ENCODE results near the gene ABCB8. TPM values are rescaled to one million over a fixed set of nuclear protein-coding genes. Genes with fewer than 3 reads are reported as not detected.
"Not testable (repeated sequence)": the region's sequence is repeated elsewhere in the genome, so short reads cannot be mapped to it uniquely, and the experiment has no call there.

ABCB8 gene
- polyA plus RNA-seq, 3 donors = 21.8 to 37.3 (median 29.9) TPM

DNA sequence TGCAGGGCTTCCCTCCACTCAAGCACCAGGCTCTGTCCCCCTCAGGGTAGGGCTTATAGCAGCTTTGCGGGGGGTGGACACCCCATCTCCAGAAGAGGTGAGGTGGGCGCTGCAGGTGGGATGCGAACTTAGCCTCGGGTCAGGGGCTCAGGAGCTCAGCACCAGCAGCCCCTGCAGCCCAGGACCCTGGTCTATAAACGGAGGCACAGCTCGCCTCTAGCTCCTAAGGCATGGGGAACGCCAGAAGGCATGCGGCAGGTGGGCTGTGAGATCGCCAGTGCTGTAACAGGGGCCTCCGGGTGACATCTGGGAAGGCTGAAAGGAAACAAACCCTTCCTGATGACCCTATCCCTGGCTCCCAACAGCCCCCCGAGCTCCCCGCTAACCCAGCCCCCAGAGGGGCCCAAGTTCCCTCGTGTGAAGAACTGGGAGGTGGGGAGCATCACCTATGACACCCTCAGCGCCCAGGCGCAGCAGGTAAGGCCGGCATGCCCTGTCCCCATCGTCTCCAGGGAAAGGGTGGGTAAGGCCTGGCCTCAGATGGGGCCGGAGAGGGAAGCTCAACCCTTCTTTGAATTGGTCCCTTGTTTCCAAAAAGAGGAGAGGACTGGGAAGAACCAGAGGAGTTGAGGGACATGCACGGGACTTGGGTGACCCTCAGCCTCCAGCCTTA is 33.3 kb upstream of the ABCB8 start:
- DNase-seq = no peak

DNA sequence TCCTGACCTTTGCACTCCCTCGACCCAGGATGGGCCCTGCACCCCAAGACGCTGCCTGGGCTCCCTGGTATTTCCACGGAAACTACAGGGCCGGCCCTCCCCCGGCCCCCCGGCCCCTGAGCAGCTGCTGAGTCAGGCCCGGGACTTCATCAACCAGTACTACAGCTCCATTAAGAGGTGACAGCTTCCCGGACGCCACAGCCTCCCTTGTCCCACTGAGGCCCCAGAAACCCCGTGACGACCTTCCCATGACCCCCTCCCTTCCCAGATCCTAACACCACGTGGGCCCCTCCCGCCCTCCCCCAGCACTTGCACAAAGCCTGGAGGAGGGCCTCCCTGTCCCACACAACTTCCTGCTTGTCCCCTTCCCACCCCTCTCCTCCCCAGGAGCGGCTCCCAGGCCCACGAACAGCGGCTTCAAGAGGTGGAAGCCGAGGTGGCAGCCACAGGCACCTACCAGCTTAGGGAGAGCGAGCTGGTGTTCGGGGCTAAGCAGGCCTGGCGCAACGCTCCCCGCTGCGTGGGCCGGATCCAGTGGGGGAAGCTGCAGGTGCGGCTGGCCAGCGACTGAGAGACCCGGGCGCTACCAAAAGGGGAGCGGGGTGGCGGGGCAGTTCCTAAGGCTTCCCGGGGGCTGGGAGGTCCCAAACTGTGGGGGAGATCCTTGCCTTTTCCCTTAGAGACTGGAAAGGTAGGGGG is 31.7 kb upstream of the ABCB8 start:
- DNase-seq = no peak

DNA sequence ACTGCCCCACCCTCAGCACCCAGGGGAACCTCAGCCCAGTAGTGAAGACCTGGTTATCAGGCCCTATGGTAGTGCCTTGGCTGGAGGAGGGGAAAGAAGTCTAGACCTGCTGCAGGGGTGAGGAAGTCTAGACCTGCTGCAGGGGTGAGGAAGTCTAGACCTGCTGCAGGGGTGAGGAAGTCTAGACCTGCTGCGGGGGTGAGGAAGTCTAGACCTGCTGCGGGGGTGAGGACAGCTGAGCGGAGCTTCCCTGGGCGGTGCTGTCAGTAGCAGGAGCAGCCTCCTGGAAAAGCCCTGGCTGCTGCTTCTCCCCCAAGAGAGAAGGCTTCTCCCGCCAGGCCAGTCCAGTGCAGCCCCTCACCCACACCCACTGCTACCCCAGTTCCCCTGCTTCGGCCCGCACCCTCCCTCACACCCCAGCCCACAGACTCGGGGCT is 31.2 kb upstream of the ABCB8 start:
- DNase-seq = no peak

DNA sequence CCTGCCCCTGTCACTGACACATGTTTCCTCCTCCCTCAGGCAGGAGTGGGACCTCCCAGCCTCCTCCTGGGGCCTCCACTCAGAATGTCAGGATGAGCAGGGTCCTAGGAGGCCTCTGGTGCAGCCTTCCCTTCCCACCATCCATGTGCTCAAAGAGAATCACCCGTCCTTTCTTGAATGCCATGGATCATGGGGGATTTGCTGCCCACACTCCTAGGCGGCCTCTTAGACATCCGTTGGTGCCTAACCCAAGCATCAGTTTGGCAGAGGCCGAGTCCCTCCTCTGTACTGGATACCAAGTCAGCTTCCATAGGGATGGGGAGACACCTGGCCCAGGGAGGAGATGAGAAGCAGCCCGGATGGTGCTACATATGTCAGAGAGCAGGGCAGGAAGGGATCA is 30.4 kb upstream of the ABCB8 start:
- no peak for DNase-seq

DNA sequence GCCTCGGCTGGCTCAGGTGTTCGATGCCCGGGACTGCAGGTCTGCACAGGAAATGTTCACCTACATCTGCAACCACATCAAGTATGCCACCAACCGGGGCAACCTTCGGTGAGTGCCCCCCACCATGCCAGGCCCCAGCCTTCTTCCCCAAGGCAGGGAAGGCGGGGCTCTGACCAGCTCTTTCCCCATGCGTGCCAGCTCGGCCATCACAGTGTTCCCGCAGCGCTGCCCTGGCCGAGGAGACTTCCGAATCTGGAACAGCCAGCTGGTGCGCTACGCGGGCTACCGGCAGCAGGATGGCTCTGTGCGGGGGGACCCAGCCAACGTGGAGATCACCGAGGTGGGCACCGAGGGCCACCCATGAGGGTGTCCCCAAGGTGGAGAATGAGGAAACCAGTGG is 29.9 kb upstream of the ABCB8 start:
- no peak for DNase-seq

DNA sequence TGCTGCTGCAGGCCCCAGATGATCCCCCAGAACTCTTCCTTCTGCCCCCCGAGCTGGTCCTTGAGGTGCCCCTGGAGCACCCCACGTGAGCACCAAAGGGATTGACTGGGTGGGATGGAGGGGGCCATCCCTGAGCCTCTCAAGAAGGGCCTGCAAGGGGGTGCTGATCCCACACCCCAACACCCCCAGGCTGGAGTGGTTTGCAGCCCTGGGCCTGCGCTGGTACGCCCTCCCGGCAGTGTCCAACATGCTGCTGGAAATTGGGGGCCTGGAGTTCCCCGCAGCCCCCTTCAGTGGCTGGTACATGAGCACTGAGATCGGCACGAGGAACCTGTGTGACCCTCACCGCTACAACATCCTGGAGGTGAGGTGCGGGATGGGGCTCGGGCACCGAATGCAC is 29.2 kb upstream of the ABCB8 start:
- DNase-seq = no peak

DNA sequence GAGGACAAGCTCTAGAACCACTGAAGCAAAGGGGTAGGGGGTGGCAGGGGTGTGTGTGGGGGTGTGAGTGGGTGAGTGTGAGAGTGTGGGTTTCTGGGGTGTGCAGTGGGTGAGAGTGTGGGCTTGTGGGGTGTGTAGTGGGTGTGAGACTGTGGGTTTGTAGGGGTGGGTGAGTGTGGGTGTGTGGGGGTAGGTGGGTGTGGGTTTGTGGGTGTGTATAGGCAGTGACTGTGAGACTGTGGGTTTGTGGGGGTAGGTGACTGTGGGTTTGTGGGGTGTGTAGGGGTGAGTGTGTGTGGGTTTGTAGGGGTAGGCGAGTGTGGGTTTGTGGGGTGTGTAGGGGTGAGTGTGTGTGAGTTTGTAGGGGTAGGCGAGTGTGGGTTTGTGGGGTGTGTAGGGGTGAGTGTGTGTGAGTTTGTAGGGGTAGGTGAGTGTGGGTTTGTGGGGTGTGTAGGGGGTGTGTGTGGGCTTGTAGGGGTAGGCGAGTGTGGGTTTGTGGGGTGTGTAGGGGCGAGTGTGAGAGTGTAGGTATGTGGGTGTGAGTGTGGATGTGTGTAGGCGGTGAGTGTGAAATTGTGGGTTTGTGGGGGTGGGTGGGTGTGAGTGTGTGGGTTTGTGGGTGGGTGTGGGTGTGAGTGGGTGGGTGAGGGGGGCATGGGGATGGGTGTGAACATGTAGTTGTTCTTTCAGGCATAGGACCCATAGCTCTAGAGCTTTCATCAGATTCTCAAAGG is 28.6 kb upstream of the ABCB8 start:
- no peak for DNase-seq

DNA sequence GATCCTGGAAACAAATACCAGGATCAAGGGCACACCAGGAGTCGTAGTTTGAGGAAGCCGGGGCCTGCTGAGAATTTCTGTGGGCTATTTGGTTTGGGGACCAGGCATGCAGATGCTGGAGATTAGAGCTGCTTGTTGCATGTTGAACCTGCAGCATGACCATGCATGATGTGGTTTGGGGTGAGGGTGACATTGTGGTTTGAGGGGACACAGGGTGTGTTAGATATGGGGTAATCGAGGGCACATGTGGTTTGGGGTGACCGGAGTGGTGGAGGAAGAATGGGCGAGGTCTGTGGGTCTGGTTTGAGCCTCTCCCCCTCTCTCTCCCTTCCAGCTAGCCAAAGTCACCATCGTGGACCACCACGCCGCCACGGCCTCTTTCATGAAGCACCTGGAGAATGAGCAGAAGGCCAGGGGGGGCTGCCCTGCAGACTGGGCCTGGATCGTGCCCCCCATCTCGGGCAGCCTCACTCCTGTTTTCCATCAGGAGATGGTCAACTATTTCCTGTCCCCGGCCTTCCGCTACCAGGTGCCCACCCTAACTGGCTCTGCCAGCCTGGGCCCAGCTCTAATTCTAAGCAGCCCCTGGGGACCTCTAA is 27.3 kb upstream of the ABCB8 start:
- no peak for DNase-seq

DNA sequence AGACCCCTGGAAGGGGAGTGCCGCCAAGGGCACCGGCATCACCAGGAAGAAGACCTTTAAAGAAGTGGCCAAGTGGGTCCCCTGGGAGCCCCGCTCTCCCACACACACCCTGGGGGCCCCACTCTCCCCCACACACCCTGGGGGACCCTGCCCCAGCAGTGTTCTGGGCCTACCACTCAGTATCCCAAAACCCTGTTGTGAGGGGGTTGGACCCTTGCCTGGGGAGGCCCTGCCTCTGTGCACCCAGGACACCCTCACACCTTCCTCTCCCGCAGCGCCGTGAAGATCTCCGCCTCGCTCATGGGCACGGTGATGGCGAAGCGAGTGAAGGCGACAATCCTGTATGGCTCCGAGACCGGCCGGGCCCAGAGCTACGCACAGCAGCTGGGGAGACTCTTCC is 26.7 kb upstream of the ABCB8 start:
- no peak for DNase-seq

DNA sequence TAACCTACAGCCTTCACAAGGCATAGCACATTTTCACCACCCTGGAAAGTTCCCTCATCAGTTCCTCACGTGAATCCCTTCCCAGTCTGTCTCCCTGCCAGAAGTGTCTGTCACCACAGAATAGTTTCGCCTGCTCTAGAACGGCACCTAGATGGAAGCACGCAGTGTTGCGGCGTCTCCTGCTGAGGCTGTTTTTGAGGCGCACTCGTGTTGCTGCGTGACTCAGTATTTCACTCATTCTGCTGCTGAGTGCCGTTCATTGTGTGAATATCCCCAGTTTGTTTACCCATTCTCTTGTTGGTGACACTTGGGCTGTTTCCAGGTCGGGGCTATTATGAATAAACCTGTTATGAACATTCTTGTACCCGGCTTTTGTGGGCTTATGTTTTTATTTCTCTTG is 24.7 kb upstream of the ABCB8 start:
- DNase-seq = no peak

DNA sequence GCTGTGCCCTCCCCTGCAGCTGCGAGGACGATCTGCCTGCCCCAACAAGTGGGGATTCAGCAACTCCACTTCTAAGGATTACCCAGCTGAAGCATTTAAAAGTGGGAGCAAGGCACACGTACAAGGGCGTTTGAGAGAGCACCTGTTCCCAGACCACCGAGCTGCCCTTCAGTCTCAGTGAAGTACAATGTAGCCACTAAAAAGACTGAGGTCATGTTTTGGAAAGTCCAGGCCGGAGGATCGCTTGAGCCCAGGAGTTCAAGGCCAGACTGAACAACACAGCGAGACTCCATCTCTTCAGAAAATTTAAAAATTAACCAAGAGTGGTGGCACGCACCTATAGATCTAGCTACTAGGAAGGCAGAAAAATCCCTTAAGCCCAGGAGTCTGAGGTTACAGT is 22.7 kb upstream of the ABCB8 start:
- DNase-seq = no peak

DNA sequence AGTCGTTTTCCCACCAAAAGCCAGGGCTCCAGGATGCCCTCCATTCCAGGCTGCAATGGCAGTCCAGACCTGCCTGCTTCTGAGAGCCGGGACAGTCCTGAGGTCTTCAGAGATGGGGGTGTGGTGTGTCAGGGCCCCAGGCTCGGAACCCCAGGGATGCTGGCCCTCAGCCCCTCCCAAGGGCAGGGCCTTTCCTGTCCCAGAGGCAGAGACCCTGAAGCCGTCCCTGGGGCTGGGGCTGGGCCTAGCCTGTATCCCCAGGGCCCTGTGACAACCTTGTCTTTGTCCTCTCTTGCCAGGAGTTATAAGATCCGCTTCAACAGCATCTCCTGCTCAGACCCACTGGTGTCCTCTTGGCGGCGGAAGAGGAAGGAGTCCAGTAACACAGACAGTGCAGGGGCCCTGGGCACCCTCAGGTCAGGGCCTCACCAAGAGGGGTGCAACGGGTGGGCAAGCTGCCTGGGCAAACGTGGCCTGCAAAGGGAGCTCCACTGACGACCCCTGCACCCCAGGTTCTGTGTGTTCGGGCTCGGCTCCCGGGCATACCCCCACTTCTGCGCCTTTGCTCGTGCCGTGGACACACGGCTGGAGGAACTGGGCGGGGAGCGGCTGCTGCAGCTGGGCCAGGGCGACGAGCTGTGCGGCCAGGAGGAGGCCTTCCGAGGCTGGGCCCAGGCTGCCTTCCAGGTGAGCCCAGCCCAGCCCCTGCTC is 21.5 kb upstream of the ABCB8 start:
- no peak for DNase-seq

DNA sequence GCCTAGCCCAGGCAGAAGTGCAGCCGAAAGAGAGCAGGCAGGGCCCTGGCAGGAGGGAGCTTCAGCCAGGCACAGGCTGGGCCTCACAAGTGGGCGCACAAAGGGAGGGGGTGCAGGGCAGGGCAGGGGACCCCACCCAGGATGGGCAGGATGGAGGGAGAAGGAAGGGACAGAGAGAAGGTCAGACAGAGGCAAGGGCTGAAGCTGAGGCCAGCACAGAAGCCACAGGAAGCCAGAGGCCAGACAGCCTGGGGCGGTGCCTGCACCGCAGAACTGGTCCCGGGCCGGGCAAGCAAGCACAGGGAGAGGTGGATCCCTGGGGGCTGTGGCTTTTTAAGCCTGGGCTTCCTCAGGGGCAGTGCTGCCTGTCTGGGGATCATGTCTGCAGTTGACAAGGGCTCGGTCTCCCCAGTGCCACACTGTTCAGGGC is 20.8 kb upstream of the ABCB8 start:
- no peak for DNase-seq

DNA sequence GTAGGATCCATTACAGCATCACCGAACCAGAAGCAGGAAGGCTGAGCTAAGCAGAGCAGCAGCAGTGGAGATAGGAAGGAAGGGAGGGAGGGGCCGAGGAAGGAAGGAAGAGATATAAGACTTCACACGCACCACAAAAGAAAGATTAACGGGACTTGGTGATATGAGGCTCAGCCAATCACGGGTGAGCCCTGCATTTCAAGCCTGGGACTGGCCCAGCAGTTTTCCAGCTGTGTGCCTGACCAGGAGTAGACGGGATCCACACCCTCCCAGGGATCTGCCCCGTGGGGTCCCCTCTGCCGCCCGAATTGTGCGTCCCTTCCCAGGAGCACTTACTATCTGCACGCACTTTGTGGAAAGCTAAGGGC is 20.1 kb upstream of the ABCB8 start:
- DNase-seq = no peak

DNA sequence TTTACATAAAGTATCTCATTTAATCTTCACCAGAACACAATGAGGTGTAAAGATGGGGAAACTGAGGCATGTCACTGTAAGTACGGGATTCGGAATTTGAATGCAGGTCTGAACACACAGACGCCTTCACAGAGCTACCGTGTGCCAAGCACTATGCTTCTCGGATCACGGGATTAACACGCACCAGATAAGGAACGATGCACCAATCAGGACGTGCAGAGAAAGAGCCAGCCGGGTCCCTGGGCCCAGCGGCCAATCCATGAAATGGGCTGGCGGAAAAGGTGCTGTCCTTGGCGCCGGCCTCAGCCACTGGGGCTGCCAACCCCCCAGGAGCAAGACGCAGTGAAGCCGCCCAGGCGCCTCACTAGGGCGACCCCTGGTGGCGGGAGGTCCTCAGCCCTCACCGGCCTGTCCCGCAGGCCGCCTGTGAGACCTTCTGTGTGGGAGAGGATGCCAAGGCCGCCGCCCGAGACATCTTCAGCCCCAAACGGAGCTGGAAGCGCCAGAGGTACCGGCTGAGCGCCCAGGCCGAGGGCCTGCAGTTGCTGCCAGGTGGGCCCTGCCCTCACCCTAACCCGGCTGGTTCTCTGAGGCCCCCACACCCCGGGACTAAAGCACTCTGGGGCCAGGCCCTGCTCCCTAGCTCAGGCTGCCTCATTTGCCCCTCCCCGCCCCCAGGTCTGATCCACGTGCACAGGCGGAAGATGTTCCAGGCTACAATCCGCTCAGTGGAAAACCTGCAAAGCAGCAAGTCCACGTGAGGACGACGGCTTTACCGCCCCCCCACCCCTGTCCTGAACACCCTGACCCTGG is 19.5 kb upstream of the ABCB8 start:
- DNase-seq = no peak

DNA sequence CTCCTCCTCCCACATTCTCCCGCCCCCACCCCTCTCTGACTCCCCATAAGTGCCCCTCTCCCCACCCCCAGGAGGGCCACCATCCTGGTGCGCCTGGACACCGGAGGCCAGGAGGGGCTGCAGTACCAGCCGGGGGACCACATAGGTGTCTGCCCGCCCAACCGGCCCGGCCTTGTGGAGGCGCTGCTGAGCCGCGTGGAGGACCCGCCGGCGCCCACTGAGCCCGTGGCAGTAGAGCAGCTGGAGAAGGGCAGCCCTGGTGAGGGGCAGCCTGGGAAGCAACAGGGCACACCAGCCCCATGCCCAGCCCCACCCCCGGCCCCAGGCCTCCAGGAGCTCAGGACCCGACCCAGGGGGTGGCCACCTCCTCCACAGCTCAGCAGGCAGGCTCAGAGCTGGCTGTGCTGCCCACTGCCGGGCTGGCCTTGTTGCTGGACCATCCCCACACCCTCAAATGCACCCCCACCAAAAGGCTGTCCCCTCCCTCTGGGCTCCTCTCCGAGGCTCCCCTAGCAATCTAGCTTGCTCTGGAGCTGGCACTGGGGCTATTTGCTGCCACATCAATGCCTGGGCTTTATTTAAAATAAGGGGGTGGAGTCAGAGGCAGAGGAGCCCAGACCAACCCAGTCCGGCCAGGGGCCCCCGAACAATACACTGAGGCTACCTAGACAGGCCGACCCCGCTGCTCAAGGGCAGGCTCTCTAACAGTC is 18.8 kb upstream of the ABCB8 start:
- DNase-seq = no peak

DNA sequence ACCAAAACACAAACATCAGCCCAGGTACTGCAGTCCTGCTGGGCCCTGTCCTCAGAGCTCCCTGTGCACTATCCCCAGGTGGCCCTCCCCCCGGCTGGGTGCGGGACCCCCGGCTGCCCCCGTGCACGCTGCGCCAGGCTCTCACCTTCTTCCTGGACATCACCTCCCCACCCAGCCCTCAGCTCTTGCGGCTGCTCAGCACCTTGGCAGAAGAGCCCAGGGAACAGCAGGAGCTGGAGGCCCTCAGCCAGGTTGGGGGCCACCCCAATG is 18.3 kb upstream of the ABCB8 start:
- no peak for DNase-seq

DNA sequence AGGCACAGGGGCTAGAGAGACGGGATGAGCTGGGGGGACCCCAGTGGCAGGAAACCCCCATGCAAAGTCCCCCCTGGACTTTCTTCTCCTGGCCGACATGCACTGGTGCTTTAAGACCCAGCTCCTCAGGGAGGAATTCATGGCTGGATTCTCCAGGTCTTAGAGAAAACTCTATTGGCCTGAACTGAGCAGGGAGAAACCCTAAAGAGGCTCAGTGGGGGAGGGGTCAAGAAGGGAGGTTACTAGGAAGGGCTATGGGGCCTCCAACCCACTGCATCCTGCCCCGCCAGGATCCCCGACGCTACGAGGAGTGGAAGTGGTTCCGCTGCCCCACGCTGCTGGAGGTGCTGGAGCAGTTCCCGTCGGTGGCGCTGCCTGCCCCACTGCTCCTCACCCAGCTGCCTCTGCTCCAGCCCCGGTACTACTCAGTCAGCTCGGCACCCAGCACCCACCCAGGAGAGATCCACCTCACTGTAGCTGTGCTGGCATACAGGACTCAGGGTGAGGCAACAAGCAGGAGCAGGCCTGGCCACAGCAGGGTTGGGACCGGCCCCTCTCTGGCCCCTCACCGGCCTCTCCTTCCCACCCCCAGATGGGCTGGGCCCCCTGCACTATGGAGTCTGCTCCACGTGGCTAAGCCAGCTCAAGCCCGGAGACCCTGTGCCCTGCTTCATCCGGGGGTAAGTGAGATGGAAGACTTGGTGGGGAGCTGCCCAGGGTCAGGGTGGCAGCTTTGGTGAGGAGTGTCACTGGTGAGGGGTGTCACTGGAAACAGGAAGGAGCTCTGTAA is 17.7 kb upstream of the ABCB8 start:
- no peak for DNase-seq

DNA sequence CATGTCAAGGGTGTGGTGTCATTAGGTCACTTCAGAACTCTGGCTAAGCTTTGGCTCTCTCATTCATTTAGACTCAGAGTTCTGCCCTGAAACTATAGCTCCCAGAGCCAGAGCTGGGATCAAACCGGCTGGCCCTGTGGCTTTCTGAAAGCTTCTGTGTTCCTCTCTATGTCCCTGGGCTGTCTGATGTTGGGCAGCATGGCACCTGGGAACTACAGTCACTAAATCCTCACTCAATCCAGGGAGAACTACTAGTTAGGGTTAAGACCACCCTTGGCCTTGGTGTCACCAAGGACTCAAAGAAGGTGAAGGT is 17.2 kb upstream of the ABCB8 start:
- no peak for DNase-seq

DNA sequence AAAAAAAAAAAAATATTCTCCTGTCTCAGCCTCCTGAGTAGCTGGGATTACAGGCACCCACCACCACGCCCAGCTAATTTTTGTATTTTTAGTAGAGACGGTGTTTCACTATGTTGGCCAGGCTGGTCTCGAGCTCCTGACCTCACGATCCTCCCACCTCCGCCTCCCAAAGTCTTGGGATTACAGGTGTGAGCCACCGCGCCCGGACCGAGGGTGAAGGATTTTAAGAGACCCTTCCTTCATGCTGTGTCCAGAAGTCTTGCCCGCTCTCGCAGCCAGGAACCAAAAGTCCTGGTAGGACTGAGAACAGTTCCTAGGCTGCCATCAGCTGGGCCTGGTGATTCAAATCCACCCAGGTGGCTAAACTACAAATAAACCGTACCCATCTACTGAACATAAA is 16.6 kb upstream of the ABCB8 start:
- DNase-seq = not testable (repeated sequence)
